GM21447 (cell line): ENCODE results near the gene GSTO2.
A peak's percentile ranks its signal among the peaks of the same experiment; 100 is the strongest.

Experiments used
- ATAC-seq: cut with Tn5 transposase; IDR thresholded peaks from one replicate; pipeline ENCODE4 v1.9.1; 2021; ENCODE audit not compliant: unreplicated experiment

GSTO2 gene

DNA sequence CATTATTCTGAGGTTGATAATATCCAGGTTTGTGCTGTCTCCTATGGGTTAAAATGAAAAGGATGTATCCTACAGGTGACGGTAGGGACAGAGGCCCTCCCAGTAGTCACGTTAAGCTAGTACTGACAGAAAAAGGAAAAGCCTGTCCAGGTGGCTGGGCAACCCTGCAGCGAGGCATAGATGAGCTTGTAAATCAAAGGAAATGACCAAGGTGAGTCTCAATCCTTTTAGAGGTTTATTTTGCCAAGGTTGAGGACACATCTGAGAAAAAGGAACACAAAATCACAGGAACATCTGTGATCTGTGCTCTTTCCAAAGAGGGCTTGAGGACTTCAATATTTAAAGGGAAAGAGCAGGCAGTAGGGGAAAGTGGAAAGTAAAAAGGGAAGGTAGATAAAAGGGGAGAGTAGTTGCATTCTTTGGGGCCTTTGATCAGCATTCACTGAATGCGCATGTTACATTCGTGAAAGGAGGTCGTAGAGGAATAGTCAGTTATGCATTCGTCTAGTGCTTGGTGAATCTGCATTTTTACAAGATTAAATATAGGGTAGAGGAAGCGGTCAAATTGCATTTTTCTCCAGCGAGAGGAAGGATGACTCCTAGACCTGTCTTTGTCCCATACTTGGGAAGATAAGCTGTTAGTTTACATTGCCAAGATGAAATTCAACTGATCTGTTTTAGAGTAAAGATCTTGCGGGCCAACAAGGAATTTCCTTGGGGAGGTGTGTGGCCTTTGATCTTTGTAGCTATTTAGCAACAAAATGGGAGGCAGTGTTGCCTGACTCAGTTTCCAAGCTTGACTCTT lies 15.2 kb upstream of the GSTO2 start:
- no peak for ATAC-seq

DNA sequence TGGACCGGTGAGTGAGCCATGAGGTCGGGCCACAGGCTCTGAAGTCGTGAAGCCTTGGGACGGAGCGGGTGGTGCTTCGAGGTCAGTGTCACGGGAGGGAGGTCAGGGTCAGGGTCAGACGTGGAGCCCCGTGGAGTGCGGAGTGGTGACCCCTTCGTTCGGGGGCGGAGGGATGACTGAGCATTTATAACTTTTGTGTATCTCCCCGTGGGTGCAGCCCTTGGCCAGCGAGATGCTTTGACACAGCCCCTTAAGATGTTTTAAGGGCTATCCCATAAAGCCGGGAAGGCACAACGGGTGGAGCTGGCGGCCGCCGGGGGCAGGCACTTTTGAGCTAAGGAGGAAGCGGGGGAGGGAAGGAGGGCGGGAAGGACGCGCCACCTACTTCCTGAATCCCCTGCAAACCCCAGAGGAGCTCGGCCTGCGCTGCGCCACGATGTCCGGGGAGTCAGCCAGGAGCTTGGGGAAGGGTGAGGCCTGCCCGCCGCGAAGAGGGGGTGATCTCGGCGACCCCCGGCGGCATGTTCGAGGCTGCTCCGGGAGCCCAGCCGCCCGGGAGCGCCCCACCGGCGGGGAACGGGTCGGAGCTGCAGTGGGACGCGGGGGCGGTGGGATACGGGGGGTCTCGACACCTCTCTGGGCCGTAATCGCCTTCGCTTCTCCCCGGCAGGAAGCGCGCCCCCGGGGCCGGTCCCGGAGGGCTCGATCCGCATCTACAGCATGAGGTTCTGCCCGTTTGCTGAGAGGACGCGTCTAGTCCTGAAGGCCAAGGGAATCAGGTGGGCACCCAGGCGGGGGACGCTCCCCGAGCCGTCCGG lies 14.3 kb upstream of the GSTO2 start, which contains the start of gene GSTO1:
Gene GSTO1, plus strand, starts transcription at position 400 of the 818 bp plus-strand sequence. Its CDS starts 37 bp downstream, at position 437.
- ATAC-seq: peak; percentile 75

DNA sequence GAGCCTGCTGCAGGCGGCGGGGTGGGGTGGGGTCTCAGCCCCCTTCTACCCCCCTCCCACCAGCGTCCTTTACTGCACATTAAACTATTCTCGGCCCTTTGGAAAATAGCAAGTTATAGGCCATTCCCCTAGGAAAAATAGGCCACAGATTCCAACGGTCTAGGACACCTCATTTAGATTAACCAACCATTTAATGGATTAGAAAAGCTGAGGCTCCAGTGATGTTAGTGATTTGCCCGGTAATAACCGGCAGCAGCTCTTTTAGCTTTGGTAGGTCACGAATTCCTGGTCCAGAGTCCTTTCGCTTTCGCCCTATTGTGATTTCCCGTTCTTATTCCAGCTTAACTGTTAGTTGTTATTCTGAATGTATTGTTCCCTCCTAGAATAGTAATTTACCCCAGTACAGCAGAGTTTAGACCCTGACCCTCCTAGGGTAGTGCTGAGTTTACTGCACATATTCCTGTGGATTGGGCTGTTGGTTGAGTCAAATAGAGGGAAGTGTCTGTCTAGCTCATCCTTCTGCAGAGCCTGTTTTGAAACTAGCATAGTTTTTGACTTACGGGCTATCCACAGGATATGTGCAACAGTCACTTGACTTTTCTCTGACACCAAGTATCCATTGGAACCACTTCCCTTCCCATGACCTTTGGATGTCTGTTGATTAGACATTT lies 13.5 kb upstream of the GSTO2 start:
- ATAC-seq: peak; percentile 41

DNA sequence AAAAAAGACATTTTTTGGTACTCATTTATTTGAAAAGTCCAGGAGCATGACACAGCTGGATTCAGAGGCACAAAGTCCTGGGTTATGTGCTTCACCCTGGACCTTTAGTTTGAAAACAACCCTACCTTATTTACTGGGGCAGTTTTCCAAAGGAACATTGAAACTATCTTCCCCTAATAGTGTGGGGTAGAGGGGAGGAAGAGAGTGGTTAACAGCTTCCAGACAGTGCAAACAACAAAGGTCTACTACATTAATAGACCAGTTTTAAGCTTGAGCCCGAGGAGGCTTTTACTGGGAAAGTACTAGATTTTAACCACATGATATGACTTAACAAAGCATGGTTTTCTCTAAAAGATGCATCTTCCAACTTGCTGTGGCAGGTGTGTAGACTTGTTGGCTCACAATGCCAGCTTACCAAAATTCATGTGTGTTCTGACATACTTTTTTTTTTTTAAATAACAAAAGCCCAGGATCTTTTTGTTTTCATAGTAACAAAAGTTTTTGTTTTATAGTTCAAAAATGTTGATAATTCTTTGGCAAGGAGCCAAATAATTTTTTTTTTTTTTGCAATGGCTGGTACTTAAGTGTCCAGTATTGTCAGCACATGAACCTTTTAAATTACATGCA lies 12.5 kb upstream of the GSTO2 start:
- ATAC-seq: no peak

DNA sequence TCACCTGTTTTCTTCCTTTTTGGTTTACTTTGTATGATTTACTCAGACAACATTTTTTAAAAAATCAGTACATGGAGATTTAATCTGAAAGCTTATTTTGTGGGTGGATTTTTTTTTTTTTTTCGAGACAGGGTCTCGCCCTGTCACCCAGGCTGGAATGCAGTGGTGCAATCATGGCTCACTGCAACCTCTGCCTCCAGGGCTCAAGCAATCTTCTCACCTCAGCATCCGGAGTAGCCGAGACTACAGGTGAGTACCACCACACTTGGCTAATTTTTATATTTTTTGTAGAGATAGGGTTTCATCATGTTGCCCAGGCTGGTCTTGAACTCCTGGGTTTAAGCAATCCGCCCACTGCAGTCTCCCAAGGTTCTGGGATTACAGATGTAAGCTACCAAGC lies 11.7 kb upstream of the GSTO2 start:
- ATAC-seq: no peak

DNA sequence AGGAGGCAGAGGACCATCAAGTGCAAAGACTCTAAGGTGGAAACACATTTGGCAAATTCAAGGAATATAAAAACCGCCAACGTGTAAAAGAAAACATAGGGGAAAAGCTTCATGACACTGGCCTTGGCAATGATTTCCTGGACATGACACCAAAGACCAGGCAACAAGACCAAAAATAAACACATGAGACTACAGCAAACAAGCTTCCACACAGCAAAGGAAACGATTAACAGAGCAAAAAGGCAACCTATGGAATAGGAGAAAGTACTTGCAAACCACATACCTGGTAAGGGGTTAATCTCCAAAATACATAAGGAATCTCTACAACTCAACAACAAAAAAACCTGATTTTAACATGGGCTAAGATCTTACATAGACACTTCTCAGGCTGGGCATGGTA lies 10.8 kb upstream of the GSTO2 start:
- no peak for ATAC-seq

DNA sequence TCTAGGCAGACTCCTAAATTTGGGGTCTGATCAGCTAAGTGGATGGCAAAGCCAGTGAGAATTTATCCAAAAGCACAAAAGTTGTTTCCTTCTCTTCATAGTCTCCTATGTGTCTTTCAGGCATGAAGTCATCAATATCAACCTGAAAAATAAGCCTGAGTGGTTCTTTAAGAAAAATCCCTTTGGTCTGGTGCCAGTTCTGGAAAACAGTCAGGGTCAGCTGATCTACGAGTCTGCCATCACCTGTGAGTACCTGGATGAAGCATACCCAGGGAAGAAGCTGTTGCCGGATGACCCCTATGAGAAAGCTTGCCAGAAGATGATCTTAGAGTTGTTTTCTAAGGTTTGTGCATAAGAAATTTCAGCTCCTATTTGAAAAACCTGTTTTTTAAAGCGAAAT lies 9.5 kb upstream of the GSTO2 start:
- ATAC-seq: no peak

DNA sequence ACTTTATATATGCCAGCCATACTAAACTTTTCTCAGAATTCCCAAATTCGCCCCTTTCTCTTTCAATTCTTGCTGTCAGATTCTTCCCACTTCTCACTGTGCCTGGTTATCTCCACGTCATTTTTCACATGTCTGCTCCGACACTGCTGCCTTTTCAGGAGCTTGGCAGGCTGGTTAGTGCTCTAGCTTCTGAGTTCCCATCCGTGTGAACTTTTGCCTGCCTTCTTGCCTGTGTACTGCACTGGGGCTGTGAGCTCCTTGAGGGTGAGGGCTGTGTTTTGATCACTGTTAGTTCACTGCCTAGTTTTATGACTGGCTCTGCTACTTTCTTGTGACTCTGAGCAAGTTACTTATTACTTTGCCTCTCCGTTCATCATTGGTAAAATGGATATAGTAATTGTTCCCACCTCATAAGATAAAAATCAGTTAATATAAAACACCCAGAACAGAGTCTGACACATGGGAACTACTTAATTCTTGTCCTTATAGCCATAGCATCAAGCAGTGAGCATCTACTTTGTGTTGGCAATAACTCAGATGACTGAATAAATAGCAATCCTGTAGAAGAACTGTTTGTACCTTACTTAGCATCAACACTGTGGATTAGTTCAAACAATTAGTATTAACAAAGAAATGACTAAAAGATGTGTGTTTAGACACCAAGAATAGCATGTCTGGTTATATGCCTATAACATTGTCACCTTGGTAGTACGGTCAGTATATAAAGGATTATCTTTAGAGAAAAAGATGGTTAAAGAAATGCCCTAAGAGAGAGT lies 8.8 kb upstream of the GSTO2 start:
- no peak for ATAC-seq

DNA sequence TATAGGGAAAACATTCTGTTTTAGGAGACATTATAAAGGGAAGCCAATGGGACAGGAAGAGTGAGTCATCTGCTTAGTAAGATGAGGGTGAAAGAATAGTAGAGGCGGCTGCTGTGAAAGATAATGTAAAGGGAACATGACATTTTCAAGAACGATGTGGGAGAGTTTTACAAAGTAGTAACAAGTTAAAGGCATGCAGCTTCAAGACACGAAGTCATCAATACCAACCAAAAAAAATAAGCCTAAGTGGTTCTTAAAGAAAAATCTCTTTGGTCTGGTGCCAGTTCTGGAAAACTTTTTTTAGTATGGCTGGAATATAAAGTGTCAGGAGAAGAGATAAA lies 8.2 kb upstream of the GSTO2 start:
- ATAC-seq: no peak

DNA sequence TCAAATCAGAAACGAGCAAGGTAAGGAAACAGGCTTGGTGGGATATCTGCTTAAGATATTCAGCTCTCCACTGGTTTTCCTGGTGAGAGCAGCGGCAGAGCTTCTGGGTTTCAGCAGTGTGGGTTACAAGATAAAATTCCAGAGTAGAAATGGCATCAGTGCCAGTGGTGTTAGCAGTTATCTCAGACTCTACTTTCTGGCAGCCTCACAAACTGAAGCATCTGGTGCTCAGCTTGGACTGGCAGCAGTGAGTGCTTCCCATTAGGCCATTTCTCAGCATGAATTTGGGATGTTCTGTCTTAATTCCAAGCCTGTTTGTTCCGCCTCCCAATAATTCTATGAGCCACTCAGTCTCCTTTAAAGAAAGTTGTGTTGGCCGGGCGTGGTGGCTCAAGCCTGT lies 6.9 kb upstream of the GSTO2 start:
- ATAC-seq: no peak

DNA sequence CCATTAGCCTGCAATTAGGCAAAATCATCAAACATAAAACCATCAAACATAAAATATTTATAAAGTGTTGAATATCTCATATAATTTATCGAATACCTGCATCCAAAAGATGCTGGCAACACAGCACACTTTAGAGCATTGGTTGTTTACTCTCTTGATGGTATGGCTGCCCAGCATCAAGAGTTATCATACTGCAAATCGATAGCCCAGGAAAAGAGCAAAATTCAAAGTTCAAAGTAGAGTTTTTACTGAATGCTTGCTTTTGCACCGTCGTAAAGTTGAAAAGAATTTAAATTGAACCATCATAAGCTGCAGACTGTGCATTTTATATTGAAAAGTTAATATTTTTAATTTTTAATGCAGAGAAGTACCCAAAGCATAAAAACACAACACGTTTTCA lies 4.2 kb upstream of the GSTO2 start:
- no peak for ATAC-seq

DNA sequence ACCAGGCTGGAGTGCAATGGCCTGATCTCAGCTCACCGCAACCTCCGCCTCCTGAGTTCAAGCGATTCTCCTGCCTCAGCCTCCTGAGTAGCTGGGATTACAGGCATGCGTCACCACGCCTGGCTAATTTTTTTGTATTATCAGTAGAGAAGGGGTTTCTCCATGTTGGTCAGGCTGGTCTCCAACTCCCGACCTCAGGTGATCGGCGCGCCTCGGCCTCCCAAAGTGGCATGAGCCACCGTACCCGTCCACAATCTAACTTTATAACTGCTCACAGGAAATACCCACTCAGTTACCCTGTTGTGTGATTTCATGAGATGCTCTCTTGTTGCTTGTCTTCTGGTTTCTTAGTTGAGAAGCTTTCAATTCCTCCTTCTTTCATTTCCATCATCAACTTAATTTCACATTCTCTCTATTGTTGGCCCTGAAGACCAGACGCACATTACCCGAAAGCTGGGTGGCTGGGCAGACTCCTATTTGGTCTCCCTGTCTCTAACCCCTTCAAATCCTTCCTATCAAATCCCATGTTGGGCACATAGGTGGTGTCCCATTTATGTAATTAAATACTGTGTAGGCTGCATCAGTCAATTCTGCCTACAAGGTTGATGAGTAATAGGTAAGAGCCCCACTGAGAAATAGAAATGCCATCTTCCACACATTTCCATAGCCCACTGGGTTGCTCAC lies 1.1 kb upstream of the GSTO2 start:
- no peak for ATAC-seq

DNA sequence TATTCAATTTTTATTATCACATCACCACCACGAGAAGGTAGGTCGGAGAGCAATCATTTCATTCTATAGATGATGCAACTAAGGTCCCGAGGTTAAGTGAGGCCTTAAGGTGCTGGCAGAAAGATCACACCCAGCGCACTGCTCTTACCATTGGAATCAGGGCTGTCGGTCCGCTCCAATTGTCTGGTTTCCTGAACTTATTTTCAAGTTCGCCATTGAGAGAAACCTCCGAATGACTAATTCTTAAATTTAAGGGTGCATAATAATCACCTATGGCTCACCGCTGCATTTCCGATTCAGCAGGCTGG lies 625 bp upstream of the GSTO2 start:
- peak; percentile 0 for ATAC-seq

DNA sequence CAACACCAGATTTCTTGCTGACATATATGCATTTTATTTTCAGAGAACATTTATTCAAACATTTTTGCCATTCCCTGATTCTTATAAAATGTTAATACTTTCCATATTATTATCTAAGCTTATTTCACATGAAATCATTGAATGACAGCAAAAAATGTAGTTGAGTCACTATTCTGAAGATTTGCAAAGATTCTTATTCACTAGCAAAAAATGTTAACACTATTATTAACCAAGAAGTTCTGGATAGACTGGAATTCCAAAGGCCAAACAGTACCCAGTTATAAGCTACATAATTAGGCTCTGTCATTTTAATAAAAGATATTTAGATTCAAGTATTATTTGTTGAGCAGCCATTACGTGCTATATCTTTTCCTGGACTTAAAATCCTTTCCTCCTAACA lies 4.3 kb downstream of the GSTO2 start:
- ATAC-seq: no peak

DNA sequence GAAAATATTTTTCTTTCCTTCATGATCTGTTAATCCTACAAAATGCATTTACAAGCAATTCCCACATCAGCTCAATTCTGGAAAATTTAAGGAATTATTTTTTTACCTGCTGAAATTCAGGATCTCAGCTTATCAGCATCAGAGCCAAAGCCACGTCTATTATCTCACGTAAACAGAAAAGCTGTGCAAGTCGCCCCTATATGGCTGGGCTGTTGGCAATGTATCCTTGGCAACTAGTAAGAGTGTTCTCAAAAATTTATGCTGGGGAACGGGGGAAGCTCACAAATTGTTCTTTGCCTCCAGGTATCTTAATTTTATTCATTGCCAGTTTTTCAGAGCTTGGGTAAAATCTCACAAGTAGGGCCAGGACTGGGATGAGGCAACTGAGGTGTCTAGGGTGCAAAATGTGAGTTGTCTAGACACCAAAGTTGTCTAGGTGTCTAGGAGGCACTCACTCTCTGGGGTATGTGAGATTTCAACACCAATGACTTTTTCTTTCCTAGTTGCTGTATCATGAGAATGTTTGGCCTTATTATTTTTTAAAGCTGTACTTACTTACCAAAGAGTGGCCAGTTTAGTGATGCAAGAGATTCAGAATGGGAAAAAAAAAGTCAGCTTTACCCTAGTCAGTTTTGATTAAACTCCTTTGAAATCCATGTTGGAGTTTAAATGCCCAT lies 5.1 kb downstream of the GSTO2 start:
- ATAC-seq: no peak

DNA sequence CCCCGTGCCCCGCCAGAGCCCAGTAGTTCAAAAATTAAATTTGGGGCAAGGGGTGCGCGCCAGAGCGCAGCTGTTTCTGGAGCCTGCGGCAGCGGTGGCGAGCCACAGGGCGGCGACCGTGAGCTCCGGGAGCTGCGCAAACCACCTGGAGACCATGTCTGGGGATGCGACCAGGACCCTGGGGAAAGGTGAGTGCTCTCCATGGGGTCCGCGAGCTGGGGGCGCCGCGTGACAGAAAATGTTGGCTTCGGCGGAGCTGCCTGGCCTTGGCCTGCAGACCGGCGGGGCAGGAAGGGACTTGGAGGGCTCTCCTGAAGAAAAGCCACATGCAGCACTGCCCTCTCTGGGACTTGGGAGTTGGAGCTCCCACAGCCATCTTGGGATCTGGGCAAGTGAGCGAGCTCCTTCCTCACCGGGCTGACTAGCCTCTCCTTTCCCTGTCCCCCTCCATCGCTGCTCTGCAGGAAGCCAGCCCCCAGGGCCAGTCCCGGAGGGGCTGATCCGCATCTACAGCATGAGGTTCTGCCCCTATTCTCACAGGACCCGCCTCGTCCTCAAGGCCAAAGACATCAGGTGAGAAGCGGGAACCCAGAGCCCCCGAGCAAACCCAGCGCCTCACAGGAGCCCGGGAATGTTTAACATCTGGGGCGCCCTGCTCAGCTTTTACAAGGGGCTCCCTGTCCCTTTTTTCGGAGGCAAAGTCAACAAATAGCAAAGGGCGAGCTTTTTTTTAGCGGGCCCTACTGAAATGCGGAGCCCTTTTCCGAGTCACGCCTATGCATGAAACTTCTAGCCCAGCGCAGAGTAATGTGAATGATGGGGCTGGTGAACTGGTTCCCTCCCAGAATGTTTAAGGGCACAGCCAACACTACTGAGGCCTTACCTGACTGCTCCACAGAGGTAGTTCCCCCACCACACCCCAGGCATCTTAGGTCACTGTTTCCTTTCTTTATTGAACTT lies 6.1 kb downstream of the GSTO2 start:
- ATAC-seq: peak; percentile 75

DNA sequence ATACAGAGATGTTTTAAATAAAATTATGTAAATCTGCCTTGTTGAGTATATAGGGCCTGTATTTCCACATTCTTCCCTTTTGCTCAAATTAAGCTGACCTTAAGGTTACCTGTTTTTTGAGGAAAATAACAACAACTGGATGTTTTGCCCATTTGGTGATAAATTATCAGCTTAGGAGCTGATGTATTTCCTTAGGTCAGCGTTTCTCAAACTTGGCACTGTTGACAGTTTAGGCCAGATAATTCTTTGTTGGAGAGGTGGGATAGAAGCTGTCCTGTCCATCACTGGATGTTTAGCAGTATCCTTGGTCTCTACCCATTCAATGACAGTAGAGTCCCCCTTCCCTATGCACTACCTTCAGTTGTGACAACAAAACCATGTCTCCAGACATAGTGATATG lies 7.2 kb downstream of the GSTO2 start:
- no peak for ATAC-seq

DNA sequence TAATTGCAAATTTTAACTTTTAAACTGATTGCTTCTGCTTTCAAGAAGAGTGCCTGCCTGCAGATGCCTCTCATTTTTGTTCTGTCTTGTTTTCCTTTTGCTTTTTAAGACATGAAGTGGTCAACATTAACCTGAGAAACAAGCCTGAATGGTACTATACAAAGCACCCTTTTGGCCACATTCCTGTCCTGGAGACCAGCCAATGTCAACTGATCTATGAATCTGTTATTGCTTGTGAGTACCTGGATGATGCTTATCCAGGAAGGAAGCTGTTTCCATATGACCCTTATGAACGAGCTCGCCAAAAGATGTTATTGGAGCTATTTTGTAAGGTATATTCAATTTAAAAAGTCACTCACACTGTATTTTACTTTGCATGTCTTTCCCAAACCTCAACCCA lies 8.8 kb downstream of the GSTO2 start:
- no peak for ATAC-seq
